Karpas-422 (cell line): ENCODE measurements around the gene MRPL2. TPM values are rescaled to one million over a fixed set of nuclear protein-coding genes. Genes with fewer than 3 reads are reported as not detected.
"Not testable (repeated sequence)": the region's sequence is repeated elsewhere in the genome, so short reads cannot be mapped to it uniquely, and the experiment has no call there.

Experiments
- DNase-seq: peaks from one replicate; pipeline ENCODE4 v3.0.0-alpha.2; 2015
- H2AFZ ChIP-seq: fragments of 200-600 bp; sonication (generic); 2 replicates; pipeline ENCODE4 v1.6.1; 2014; ENCODE audit warnings: antibody characterized with exemption, low read length, mixed read lengths
- H3K27ac ChIP-seq: fragments of 200-600 bp; sonication (generic); 2 replicates; pipeline ENCODE4 v1.5.1; 2014; ENCODE audit warnings: mild to moderate bottlenecking, low read length, moderate library complexity
- H3K27me3 ChIP-seq: fragments of 200-600 bp; sonication (generic); 2 replicates; pipeline ENCODE4 v1.6.1; 2014; ENCODE audit warnings: low read length, mixed read lengths
- H3K36me3 ChIP-seq: fragments of 200-600 bp; sonication (generic); 2 replicates; pipeline ENCODE4 v1.6.1; 2014; ENCODE audit warnings: low read length, mixed read lengths; ENCODE audit not compliant: insufficient read depth
- H3K4me1 ChIP-seq: fragments of 200-600 bp; sonication (generic); 2 replicates; pipeline ENCODE4 v1.6.1; 2014; ENCODE audit warnings: mild to moderate bottlenecking, low read length, mixed read lengths
- H3K4me2 ChIP-seq: fragments of 200-600 bp; sonication (generic); 2 replicates; pipeline ENCODE4 v1.6.1; 2014; ENCODE audit warnings: low read length, low read depth, mild to moderate bottlenecking; ENCODE audit not compliant: poor library complexity, severe bottlenecking
- H3K4me3 ChIP-seq: fragments of 200-600 bp; sonication (generic); 2 replicates; pipeline ENCODE4 v1.5.1; 2014; ENCODE audit warnings: mild to moderate bottlenecking, antibody characterized with exemption, low read length, mixed read lengths
- H3K79me2 ChIP-seq: fragments of 200-600 bp; sonication (generic); 2 replicates; pipeline ENCODE4 v1.6.1; 2014; ENCODE audit warnings: mild to moderate bottlenecking, low read length, mixed read lengths
- H3K9ac ChIP-seq: fragments of 200-600 bp; sonication (generic); 2 replicates; pipeline ENCODE4 v1.6.0; 2014; ENCODE audit warnings: low read length
- H3K9me2 ChIP-seq: fragments of 200-600 bp; sonication (generic), shearing (Covaris generic); replicated peaks from 2 replicates; pipeline ENCODE4 v1.6.0; 2014; ENCODE audit warnings: mild to moderate bottlenecking, low read length, moderate library complexity; ENCODE audit not compliant: insufficient read depth
- H3K9me3 ChIP-seq: fragments of 300-700, 200-600 bp; sonication (generic); 2 replicates; pipeline ENCODE4 v1.6.1; 2014; ENCODE audit warnings: low read length, mixed read lengths
- H4K20me1 ChIP-seq: fragments of 200-600 bp; sonication (generic); 2 replicates; pipeline ENCODE4 v1.6.1; 2014; ENCODE audit warnings: mild to moderate bottlenecking, antibody characterized with exemption, low read length, low read depth; ENCODE audit not compliant: insufficient read depth
- total RNA-seq: library from RNA; depleted of rRNA; stranded (reverse); fragments of >200 nt; shearing (Covaris generic); gene quantifications from 2 replicates; pipeline ENCODE4 v1.2.3, GENCODE V29; 2014; ENCODE audit warnings: low replicate concordance

The MRPL2 gene
- total RNA-seq, 1 experiment from 2014 or later, result 21.3 TPM

DNA sequence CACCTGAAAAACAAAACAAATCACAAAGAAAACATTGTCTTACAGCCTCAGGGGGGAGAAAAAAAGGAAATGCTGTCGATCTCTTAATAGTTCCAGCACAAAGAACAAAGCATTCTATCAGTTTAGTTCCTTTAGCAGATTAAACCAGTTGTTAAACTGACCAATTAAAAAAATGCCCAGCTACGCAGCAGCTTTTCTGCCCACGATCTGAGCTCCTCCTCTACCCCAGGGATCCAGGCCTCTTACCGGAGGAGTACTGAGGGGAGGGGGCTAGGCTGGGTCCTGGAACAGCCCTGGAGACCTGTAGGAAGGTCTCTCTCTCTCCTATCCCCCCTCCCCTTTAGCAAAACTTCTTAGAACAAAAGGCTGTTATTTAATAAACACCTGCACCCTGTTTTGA lies 30.2 kb upstream of the MRPL2 start:
- Histone ChIP-seq H3K27me3 (no peaks in the 10 kb centered on the region), H3K9me2 (no peaks in the 10 kb centered on the region), H3K4me1 (peaks cover 11% of the 10 kb centered on the region), H3K9ac (no peak overlapping the region), H3K27ac (no peak overlapping the region), H3K4me3 (no peak overlapping the region), H3K79me2 (no peaks in the 10 kb centered on the region), H3K9me3 (no peaks in the 10 kb centered on the region), H3K36me3 (no peaks in the 10 kb centered on the region), H4K20me1 (no peaks in the 10 kb centered on the region), H2AFZ (no peak overlapping the region), H3K4me2 (no peak overlapping the region)
- no peak for DNase-seq

GRCh38 chr6:43088654-43089056 lies 29.4 kb upstream of the MRPL2 start:
- H3K79me2 ChIP-seq, result no peaks in the 10 kb centered on the region
- H4K20me1 ChIP-seq, result no peaks in the 10 kb centered on the region
- no peak overlapping the region for H3K27ac ChIP-seq
- H3K4me2 ChIP-seq, result no peak overlapping the region
- H3K27me3 ChIP-seq, result no peaks in the 10 kb centered on the region
- H3K36me3 ChIP-seq, result no peaks in the 10 kb centered on the region
- peaks cover 6% of the 10 kb centered on the region for H3K4me1 ChIP-seq
- H3K9ac ChIP-seq, result no peak overlapping the region
- H2AFZ ChIP-seq, result no peak overlapping the region
- no peaks in the 10 kb centered on the region for H3K9me3 ChIP-seq
- no peak for DNase-seq
- H3K4me3 ChIP-seq, result no peak overlapping the region
- H3K9me2 ChIP-seq, result no peaks in the 10 kb centered on the region

DNA sequence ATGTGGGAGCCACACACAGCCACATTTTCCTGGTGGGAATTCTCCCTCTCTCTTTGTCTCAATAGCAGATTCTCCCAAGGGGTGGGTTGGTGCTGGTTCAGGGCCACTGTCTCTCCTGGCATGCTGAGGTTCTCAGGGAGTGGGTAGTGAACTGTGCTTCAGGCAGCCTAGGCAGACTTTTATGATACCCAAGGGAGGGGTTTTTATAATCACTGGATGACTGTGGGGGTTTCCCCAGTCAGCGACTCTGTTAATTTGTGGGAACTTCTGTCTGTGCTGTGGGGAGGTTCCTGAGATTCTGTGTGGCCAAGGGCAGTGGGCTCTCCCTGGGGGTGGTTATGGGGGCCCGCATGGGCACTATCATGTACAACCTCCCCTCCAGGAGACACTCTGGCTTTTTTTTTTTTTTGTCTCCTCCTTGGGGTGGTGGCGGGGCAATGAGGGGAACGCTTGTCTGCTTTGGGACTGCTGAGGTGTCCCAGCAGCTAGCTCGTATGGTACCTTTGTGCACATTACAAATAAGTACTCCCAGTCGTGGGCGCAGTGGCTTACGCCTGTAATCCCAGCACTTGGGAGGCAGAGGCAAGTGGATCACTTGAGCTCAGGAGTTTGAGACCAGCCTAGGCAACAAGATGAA lies 26.9 kb upstream of the MRPL2 start:
- Histone ChIP-seq H3K27me3 (no peaks in the 10 kb centered on the region), H3K27ac (no peak overlapping the region), H4K20me1 (no peaks in the 10 kb centered on the region), H3K36me3 (no peaks in the 10 kb centered on the region), H3K4me3 (no peak overlapping the region), H3K9ac (no peak overlapping the region), H3K9me3 (no peaks in the 10 kb centered on the region), H3K9me2 (no peaks in the 10 kb centered on the region), H2AFZ (no peak overlapping the region), H3K79me2 (no peaks in the 10 kb centered on the region), H3K4me1 (peaks cover 4% of the 10 kb centered on the region; the same call in 1 of the 2 replicates), H3K4me2 (no peak overlapping the region)
- no peak for DNase-seq

DNA sequence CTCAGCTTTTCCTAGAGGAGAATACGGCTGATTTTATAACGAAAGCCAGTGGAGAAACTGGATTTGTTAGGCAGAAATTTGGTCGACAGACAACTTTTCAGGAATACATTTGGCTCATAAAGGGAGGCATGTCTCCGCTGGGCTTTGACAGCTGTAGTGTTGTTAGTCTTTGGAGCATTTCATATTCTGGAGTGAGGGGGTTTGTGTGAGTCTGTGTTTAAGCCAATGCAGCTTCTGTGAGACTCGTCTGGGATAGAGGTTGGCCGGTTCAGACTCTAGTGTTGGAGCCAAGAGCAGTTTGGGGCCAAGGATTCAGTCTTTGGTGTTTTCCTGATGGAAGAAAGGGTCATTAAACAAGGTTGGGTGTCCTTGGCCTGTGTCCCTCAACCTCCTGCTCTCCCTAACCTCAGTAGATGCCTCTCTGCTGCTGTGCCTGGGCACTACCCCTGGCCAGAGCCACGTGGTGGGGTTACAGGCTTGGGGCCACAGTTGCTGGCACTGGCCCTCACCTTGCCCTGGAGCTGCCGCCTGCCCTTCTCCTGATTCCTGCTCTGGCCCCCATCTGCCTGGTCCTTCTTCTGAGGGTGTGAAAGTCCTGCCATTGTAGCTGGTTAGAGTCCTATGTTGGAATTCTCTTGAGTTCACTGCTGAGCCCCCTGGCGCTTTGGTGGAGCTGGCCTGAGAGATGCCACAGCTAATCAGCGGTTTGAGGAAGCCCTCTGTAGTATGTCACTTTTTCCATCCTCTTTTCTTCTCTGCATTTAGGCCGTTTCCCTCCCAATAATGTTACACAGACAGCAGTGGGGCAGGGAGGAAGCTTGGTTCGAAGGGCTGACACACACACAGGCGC lies 23.8 kb upstream of the MRPL2 start:
- no peak overlapping the region for H3K9ac ChIP-seq

GRCh38 chr6:43081922-43082321 lies 22.7 kb upstream of the MRPL2 start:
- not testable (repeated sequence) for H3K9me2 ChIP-seq, DNase-seq, H2AFZ ChIP-seq, H3K79me2 ChIP-seq, H3K9ac ChIP-seq, H3K4me2 ChIP-seq, H3K9me3 ChIP-seq, H3K4me3 ChIP-seq, H3K36me3 ChIP-seq, H4K20me1 ChIP-seq, H3K27ac ChIP-seq, H3K27me3 ChIP-seq, H3K4me1 ChIP-seq

More for the DNA sequence above, 23.8 kb upstream of the MRPL2 start:
- H3K9me3 ChIP-seq, result no peaks in the 10 kb centered on the region
- no peak overlapping the region for H3K4me3 ChIP-seq
- no peaks in the 10 kb centered on the region for H3K36me3 ChIP-seq
- no peaks in the 10 kb centered on the region for H4K20me1 ChIP-seq
- no peak overlapping the region for H3K27ac ChIP-seq
- peaks cover 4% of the 10 kb centered on the region; the same call in 1 of the 2 replicates for H3K4me1 ChIP-seq
- H3K9me2 ChIP-seq, result no peaks in the 10 kb centered on the region
- H3K27me3 ChIP-seq, result no peaks in the 10 kb centered on the region
- H2AFZ ChIP-seq, result no peak overlapping the region
- H3K4me2 ChIP-seq, result no peak overlapping the region
- no peaks in the 10 kb centered on the region for H3K79me2 ChIP-seq
- DNase-seq, result no peak

GRCh38 chr6:43081043-43081442 lies 21.8 kb upstream of the MRPL2 start:
- Histone ChIP-seq H3K9me2 (no peaks in the 10 kb centered on the region), H3K4me1 (peaks cover 11% of the 10 kb centered on the region), H3K9ac (no peak overlapping the region), H3K4me3 (no peak overlapping the region), H3K9me3 (no peaks in the 10 kb centered on the region), H3K79me2 (no peaks in the 10 kb centered on the region), H2AFZ (no peak overlapping the region), H3K27me3 (no peaks in the 10 kb centered on the region), H4K20me1 (0 out of 2 replicates have a peak, but pooled peaks cover 4% of the 10 kb centered on the region), H3K27ac (no peak overlapping the region), H3K4me2 (no peak overlapping the region), H3K36me3 (no peaks in the 10 kb centered on the region)
- DNase-seq, result no peak

DNA sequence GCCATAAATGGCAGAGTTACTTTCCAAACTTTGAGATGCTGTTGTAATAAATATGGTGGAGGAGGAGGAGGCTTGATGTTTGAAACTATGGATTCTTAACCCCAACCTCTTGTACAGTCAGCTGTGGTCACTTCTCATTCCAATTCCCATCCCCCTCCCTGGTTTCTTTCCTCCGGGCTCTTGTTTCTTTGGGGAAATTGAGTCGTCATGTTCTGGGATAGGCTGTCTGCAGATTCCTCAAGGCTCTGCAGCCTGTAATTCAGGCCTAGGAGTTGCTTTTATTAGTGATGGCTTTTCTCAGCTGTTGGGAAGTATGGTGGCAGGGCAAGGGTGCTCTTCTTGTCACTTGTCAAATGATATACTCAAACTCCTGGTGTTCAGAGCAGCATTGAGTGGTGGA lies 19.5 kb upstream of the MRPL2 start:
- Histone ChIP-seq H4K20me1 (0 out of 2 replicates have a peak, but pooled peaks cover 4% of the 10 kb centered on the region), H3K4me3 (no peak overlapping the region), H3K4me1 (peaks cover 13% of the 10 kb centered on the region), H3K9ac (no peak overlapping the region), H3K27me3 (no peaks in the 10 kb centered on the region), H3K4me2 (no peak overlapping the region), H3K9me3 (no peaks in the 10 kb centered on the region), H3K79me2 (no peaks in the 10 kb centered on the region), H3K9me2 (no peaks in the 10 kb centered on the region), H2AFZ (no peak overlapping the region), H3K36me3 (no peaks in the 10 kb centered on the region), H3K27ac (no peak overlapping the region)
- no peak for DNase-seq

GRCh38 chr6:43077981-43078511 lies 18.8 kb upstream of the MRPL2 start:
- Histone ChIP-seq H3K9me3 (no peaks in the 10 kb centered on the region), H2AFZ (no peak overlapping the region), H3K36me3 (no peaks in the 10 kb centered on the region; the same call in 1 of the 2 replicates), H3K27ac (no peak overlapping the region), H3K4me1 (peaks cover 13% of the 10 kb centered on the region), H3K9me2 (no peaks in the 10 kb centered on the region), H3K9ac (no peak overlapping the region), H3K4me2 (no peak overlapping the region), H3K79me2 (no peaks in the 10 kb centered on the region), H3K27me3 (no peaks in the 10 kb centered on the region), H4K20me1 (0 out of 2 replicates have a peak, but pooled peaks cover 4% of the 10 kb centered on the region), H3K4me3 (no peak overlapping the region)
- DNase-seq, result no peak
